Keratinocyte (primary cell): ENCODE data around the gene PRKCE. TPM values are rescaled to one million over a fixed set of nuclear protein-coding genes. Genes with fewer than 3 reads are reported as not detected.

Experiments used
- DNase-seq: peaks from one replicate; pipeline ENCODE4 v3.0.0-alpha.2; 2011; ENCODE audit warnings: low read depth, missing footprints, low spot score
- FAIRE-seq: peaks from 2 replicates; lab custom pipeline; 2011; peaks lifted over from hg19 to GRCh38; lab: Jason Lieb, UNC
- H2AFZ ChIP-seq: 2 replicates; pipeline ENCODE4 v1.6.0; 2012; ENCODE audit warnings: low read length, control low read depth, inconsistent platforms; ENCODE audit not compliant: control insufficient read depth
- H3K27ac ChIP-seq: 2 replicates; pipeline ENCODE4 v1.5.1; 2011; ENCODE audit warnings: low read length; ENCODE audit not compliant: control insufficient read depth, insufficient read depth
- H3K27me3 ChIP-seq: 3 replicates; pipeline ENCODE4 v1.6.0; 2011; ENCODE audit warnings: low read length; ENCODE audit not compliant: control insufficient read depth, insufficient read depth; ENCODE audit errors: extremely low read depth
- H3K36me3 ChIP-seq, 2 experiments: 2 replicates in 1 of 2; 3 replicates in 1 of 2; pipeline ENCODE4 v1.5.1; 2011; ENCODE audit warnings: low read length in 2 of 2, mild to moderate bottlenecking in 1 of 2; ENCODE audit not compliant: control insufficient read depth in 2 of 2, insufficient read depth in 2 of 2; ENCODE audit errors: extremely low read depth in 1 of 2
- H3K4me1 ChIP-seq: 3 replicates; pipeline ENCODE4 v1.5.1; 2011; ENCODE audit warnings: low read length; ENCODE audit not compliant: control insufficient read depth, insufficient read depth; ENCODE audit errors: extremely low read depth
- H3K4me2 ChIP-seq: 3 replicates; pipeline ENCODE4 v1.6.0; 2011; ENCODE audit warnings: low read depth, low read length; ENCODE audit not compliant: control insufficient read depth, insufficient read depth; ENCODE audit errors: extremely low read depth
- H3K4me3 ChIP-seq, 3 experiments: fragments of 200-600 bp in 1 of 3; sonication (generic) in 1 of 3; 2 replicates in 2 of 3; 3 replicates in 1 of 3; pipeline ENCODE4 v1.5.1; 2011 to 2016; ENCODE audit warnings: low read length in 3 of 3, mild to moderate bottlenecking in 3 of 3, control low read depth in 2 of 3, inconsistent platforms in 1 of 3, low read depth in 1 of 3, mixed read lengths in 1 of 3, mixed run types in 1 of 3, moderate library complexity in 1 of 3; ENCODE audit not compliant: control insufficient read depth in 2 of 3, insufficient read depth in 2 of 3; ENCODE audit errors: extremely low read depth in 1 of 3
- H3K79me2 ChIP-seq: 2 replicates; pipeline ENCODE4 v1.6.0; 2012; ENCODE audit warnings: low read length; ENCODE audit not compliant: control insufficient read depth, insufficient read depth
- H3K9ac ChIP-seq: 3 replicates; pipeline ENCODE4 v1.6.0; 2011; ENCODE audit warnings: low read length; ENCODE audit not compliant: control insufficient read depth, insufficient read depth; ENCODE audit errors: extremely low read depth
- H3K9me1 ChIP-seq: 3 replicates; pipeline ENCODE4 v1.6.0; 2011; ENCODE audit warnings: low read length; ENCODE audit not compliant: control insufficient read depth, insufficient read depth; ENCODE audit errors: extremely low read depth
- H3K9me3 ChIP-seq: 2 replicates; pipeline ENCODE4 v1.5.1; 2012; ENCODE audit warnings: low read depth, low read length; ENCODE audit not compliant: control insufficient read depth
- H4K20me1 ChIP-seq: 3 replicates; pipeline ENCODE4 v1.6.0; 2011; ENCODE audit warnings: low read length; ENCODE audit not compliant: control insufficient read depth, insufficient read depth; ENCODE audit errors: extremely low read depth
- CTCF ChIP-seq, 3 experiments: IDR thresholded peaks in 1 of 3; conservative IDR thresholded peaks in 1 of 3; optimal IDR thresholded peaks in 1 of 3; 2 replicates in 2 of 3; 3 replicates in 1 of 3; pipeline versions ENCODE3 to v1.5.1; 2011; ENCODE audit warnings: low read length in 3 of 3, mild to moderate bottlenecking in 3 of 3, moderate library complexity in 2 of 3, control low read depth in 1 of 3, inconsistent platforms in 1 of 3; ENCODE audit not compliant: insufficient read depth in 2 of 3; ENCODE audit errors: extremely low read depth in 1 of 3
- EZH2 ChIP-seq: IDR thresholded peaks from one replicate; pipeline ENCODE4 v1.6.1; 2012; ENCODE audit warnings: inconsistent platforms, mild to moderate bottlenecking, low read length, moderate library complexity
- dilution Hi-C: fragments of 300-500 bp; cut with MboI; formaldehyde crosslinking; loops from one replicate; pipeline ENCODE4 v1.7.0; 2020; ENCODE audit warnings: low sequenced_read_pairs; ENCODE audit not compliant: extremely low pct_ligation_motif_present
- polyA plus RNA-seq, 5 experiments: library from polyadenylated mRNA; depleted of rRNA in 3 of 5; stranded (reverse) in 3 of 5; stranded (forward) in 1 of 5; unstranded in 1 of 5; fragments of >200 nt; gene quantifications; 1 replicate in 1 of 5; 2 replicates in 3 of 5; 3 replicates in 1 of 5; pipeline versions ENCODE4 v1.2.1 to v1.2.3, GENCODE V29; 2011 to 2012; ENCODE audit warnings: missing spikeins in 2 of 5, low read depth in 1 of 5, low replicate concordance in 1 of 5

Gene PRKCE
- polyA plus RNA-seq, 1 donor (not counting 4 experiments of a cell fraction or from before 2014, with no cell fraction given), result 2.0 TPM

GRCh38 chr2:45867800-45868199 lies 216.3 kb downstream of the PRKCE start:
- Histone ChIP-seq H3K9me1 (no peaks in the 10 kb centered on the region), H2AFZ (no peak overlapping the region), H3K36me3 (no peaks in the 10 kb centered on the region), H3K4me2 (no peak overlapping the region), H3K27me3 (no peaks in the 10 kb centered on the region), H4K20me1 (no peaks in the 10 kb centered on the region), H3K9ac (no peak overlapping the region), H3K79me2 (no peaks in the 10 kb centered on the region), H3K4me3 (no peak overlapping the region), H3K27ac (no peak overlapping the region), H3K9me3 (no peaks in the 10 kb centered on the region), H3K4me1 (no peaks in the 10 kb centered on the region)
- TF ChIP-seq EZH2 (no peak), CTCF (optimal IDR thresholded peaks at IDR 0.05 in 1 of 3, IDR thresholded peaks at IDR 0.05 in 1 of 3, conservative IDR thresholded peaks at IDR 0.05 in 1 of 3; ENCODE audit: extremely low read depth in 1 of 3, insufficient read depth in 2 of 3, low read length in 3 of 3) (no peak)
- FAIRE-seq, result no peak
- no peak for DNase-seq
- dilution Hi-C loops, result no loop called here

GRCh38 chr2:45869165-45869501 lies 217.7 kb downstream of the PRKCE start:
- no peak overlapping the region for H3K9ac ChIP-seq
- H3K9me1 ChIP-seq, result no peaks in the 10 kb centered on the region
- DNase-seq (no peak), FAIRE-seq (no peak)
- no peak overlapping the region for H3K27ac ChIP-seq
- H3K36me3 ChIP-seq, result no peaks in the 10 kb centered on the region
- dilution Hi-C loops, result no loop called here
- no peaks in the 10 kb centered on the region for H3K27me3 ChIP-seq
- no peak overlapping the region for H2AFZ ChIP-seq
- no peaks in the 10 kb centered on the region for H3K79me2 ChIP-seq
- H3K9me3 ChIP-seq, result no peaks in the 10 kb centered on the region
- no peaks in the 10 kb centered on the region for H3K4me1 ChIP-seq
- TF ChIP-seq EZH2 (no peak), CTCF (optimal IDR thresholded peaks at IDR 0.05 in 1 of 3, IDR thresholded peaks at IDR 0.05 in 1 of 3, conservative IDR thresholded peaks at IDR 0.05 in 1 of 3; ENCODE audit: extremely low read depth in 1 of 3, insufficient read depth in 2 of 3, low read length in 3 of 3) (no peak)
- H4K20me1 ChIP-seq, result no peaks in the 10 kb centered on the region
- no peak overlapping the region for H3K4me3 ChIP-seq
- H3K4me2 ChIP-seq, result no peak overlapping the region
